Measurements from ENCODE around the gene COMMD4. TPM values are rescaled to one million over a fixed set of nuclear protein-coding genes. Genes with fewer than 3 reads are reported as not detected.

The COMMD4 gene
- polyA plus RNA-seq, 1 of the 3 experiments (the other 2 are of a cell fraction): 223 TPM

DNA sequence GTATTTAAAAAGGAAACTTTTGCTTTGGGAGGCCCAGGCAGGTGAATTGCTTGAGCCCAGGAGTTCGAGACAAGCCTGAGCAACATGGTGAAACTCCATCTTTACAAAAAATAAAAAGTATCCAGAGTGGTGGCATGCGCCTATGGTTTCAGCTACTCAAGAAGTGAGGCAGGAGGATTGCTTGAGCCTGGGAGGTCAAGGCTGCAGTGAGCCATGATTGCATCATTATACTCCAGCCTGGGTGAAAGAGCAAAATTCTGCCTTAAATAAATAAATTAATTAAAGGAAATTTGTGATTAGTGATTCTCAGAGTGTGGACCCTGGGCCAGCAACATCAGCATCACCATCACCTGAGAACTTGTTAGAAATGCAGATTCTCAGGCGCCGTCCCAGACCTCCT is 9.9 kb upstream of the COMMD4 start:
- WGBS (ENCODE audit: low lambda C conversion rate): 86% methylated on average over 4 of the region's 4 CpGs
- Histone ChIP-seq H2AFZ (ENCODE audit: low read depth) (no peak overlapping the region), H3K36me3 (replicated peaks in 1 of 2; ENCODE audit: control insufficient read depth in 1 of 2, insufficient read depth in 2 of 2, low read length in 1 of 2) (no peaks in the 10 kb centered on the region), H3F3A (replicated peaks; ENCODE audit: insufficient read depth) (no peaks in the 10 kb centered on the region), H3K4me2 (no peak overlapping the region), H3K79me2 (ENCODE audit: insufficient read depth) (no peaks in the 10 kb centered on the region), H3K27me3 (ENCODE audit: insufficient read depth) (no peaks in the 10 kb centered on the region; the same call in 1 of the 2 replicates), H4K20me1 (ENCODE audit: insufficient read depth) (no peaks in the 10 kb centered on the region), H3K9me3 (no peaks in the 10 kb centered on the region), H3K9me2 (no peaks in the 10 kb centered on the region), H3K4me1 (ENCODE audit: control insufficient read depth in 1 of 2, insufficient read depth in 2 of 2, low read depth in 1 of 2, low read length in 1 of 2) (no peaks in the 10 kb centered on the region), H3K4me3 (ENCODE audit: low read depth in 2 of 2, low read length in 1 of 2) (no peak overlapping the region), H3K9ac (no peak overlapping the region), H3K27ac (ENCODE audit: low read depth in 2 of 2, low read length in 1 of 2) (no peak overlapping the region)
- DNase-seq: no peak
- CTCF ChIA-PET: no interaction called here
- no peak for TF ChIP-seq EZH2phosphoT487 (IDR thresholded peaks at IDR 0.05; ENCODE audit: borderline replicate concordance, low read depth)
- TF ChIP-seq, protein P1, sequence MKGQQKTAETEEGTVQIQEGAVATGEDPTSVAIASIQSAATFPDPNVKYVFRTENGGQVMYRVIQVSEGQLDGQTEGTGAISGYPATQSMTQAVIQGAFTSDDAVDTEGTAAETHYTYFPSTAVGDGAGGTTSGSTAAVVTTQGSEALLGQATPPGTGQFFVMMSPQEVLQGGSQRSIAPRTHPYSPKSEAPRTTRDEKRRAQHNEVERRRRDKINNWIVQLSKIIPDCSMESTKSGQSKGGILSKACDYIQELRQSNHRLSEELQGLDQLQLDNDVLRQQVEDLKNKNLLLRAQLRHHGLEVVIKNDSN (IDR thresholded peaks at IDR 0.05; ENCODE audit: borderline replicate concordance, low read depth): no peak
- TF ChIP-seq, protein P2, sequence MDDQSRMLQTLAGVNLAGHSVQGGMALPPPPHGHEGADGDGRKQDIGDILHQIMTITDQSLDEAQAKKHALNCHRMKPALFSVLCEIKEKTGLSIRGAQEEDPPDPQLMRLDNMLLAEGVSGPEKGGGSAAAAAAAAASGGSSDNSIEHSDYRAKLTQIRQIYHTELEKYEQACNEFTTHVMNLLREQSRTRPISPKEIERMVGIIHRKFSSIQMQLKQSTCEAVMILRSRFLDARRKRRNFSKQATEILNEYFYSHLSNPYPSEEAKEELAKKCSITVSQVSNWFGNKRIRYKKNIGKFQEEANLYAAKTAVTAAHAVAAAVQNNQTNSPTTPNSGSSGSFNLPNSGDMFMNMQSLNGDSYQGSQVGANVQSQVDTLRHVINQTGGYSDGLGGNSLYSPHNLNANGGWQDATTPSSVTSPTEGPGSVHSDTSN (IDR thresholded peaks at IDR 0.05): no peak
- no peak for TF ChIP-seq NRF1 (IDR thresholded peaks at IDR 0.05; ENCODE audit: low read depth, low read length)
- TF ChIP-seq, protein P3, sequence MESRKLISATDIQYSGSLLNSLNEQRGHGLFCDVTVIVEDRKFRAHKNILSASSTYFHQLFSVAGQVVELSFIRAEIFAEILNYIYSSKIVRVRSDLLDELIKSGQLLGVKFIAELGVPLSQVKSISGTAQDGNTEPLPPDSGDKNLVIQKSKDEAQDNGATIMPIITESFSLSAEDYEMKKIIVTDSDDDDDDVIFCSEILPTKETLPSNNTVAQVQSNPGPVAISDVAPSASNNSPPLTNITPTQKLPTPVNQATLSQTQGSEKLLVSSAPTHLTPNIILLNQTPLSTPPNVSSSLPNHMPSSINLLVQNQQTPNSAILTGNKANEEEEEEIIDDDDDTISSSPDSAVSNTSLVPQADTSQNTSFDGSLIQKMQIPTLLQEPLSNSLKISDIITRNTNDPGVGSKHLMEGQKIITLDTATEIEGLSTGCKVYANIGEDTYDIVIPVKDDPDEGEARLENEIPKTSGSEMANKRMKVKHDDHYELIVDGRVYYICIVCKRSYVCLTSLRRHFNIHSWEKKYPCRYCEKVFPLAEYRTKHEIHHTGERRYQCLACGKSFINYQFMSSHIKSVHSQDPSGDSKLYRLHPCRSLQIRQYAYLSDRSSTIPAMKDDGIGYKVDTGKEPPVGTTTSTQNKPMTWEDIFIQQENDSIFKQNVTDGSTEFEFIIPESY (IDR thresholded peaks at IDR 0.05; ENCODE audit: borderline replicate concordance, low read depth): no peak
- TF ChIP-seq MXI1 (IDR thresholded peaks at IDR 0.05; ENCODE audit: low read depth, low read length): no peak
- POLR2A ChIA-PET: no interaction called here

DNA sequence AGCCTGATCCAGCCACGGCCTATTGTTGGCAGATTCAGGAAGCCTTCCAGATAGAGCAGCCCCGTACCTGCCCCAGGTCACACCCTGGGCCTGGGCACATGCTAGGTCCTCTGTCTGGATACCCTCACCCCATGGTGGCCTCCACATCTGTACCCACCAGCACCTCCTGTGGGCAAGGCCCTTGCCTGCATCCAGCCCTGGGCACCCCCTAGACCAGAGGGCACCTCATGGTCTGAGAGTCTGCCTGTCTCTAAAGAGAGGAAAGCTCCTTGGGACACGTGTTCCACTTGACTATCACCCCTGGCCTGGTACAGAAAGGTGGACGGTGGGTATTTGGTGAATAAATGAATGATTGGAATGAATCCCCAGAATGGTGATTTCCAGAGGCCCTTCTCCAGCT is 8.9 kb upstream of the COMMD4 start:
- Histone ChIP-seq H3K4me2 (no peak overlapping the region), H3K9me3 (no peaks in the 10 kb centered on the region), H3K9me2 (no peaks in the 10 kb centered on the region), H2AFZ (ENCODE audit: low read depth) (no peak overlapping the region), H4K20me1 (ENCODE audit: insufficient read depth) (no peaks in the 10 kb centered on the region), H3K79me2 (ENCODE audit: insufficient read depth) (no peaks in the 10 kb centered on the region), H3K36me3 (replicated peaks in 1 of 2; ENCODE audit: control insufficient read depth in 1 of 2, insufficient read depth in 2 of 2, low read length in 1 of 2) (no peaks in the 10 kb centered on the region), H3K27ac (ENCODE audit: low read depth in 2 of 2, low read length in 1 of 2) (no peak overlapping the region), H3K27me3 (ENCODE audit: insufficient read depth) (no peaks in the 10 kb centered on the region; the same call in 1 of the 2 replicates), H3F3A (replicated peaks; ENCODE audit: insufficient read depth) (no peaks in the 10 kb centered on the region), H3K4me3 (ENCODE audit: low read depth in 2 of 2, low read length in 1 of 2) (no peak overlapping the region), H3K9ac (no peak overlapping the region), H3K4me1 (ENCODE audit: control insufficient read depth in 1 of 2, insufficient read depth in 2 of 2, low read depth in 1 of 2, low read length in 1 of 2) (no peaks in the 10 kb centered on the region)
- POLR2A ChIA-PET: no interaction called here
- CTCF ChIA-PET: no interaction called here
- 50% methylated on average over 4 of the region's 4 CpGs for WGBS (ENCODE audit: low lambda C conversion rate)
- TF ChIP-seq POLR2AphosphoS5 (IDR thresholded peaks at IDR 0.05; ENCODE audit: low read depth, low read length) (no peak), TEAD4 (IDR thresholded peaks at IDR 0.05; ENCODE audit: borderline replicate concordance, insufficient read depth) (no peak), FOXM1 (IDR thresholded peaks at IDR 0.05; ENCODE audit: low read depth) (no peak), RXRA (IDR thresholded peaks at IDR 0.05; ENCODE audit: borderline replicate concordance, low read depth) (no peak)
- TF ChIP-seq, protein P4, sequence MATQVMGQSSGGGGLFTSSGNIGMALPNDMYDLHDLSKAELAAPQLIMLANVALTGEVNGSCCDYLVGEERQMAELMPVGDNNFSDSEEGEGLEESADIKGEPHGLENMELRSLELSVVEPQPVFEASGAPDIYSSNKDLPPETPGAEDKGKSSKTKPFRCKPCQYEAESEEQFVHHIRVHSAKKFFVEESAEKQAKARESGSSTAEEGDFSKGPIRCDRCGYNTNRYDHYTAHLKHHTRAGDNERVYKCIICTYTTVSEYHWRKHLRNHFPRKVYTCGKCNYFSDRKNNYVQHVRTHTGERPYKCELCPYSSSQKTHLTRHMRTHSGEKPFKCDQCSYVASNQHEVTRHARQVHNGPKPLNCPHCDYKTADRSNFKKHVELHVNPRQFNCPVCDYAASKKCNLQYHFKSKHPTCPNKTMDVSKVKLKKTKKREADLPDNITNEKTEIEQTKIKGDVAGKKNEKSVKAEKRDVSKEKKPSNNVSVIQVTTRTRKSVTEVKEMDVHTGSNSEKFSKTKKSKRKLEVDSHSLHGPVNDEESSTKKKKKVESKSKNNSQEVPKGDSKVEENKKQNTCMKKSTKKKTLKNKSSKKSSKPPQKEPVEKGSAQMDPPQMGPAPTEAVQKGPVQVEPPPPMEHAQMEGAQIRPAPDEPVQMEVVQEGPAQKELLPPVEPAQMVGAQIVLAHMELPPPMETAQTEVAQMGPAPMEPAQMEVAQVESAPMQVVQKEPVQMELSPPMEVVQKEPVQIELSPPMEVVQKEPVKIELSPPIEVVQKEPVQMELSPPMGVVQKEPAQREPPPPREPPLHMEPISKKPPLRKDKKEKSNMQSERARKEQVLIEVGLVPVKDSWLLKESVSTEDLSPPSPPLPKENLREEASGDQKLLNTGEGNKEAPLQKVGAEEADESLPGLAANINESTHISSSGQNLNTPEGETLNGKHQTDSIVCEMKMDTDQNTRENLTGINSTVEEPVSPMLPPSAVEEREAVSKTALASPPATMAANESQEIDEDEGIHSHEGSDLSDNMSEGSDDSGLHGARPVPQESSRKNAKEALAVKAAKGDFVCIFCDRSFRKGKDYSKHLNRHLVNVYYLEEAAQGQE (IDR thresholded peaks at IDR 0.05; ENCODE audit: low read depth, low read length): no peak
- TF ChIP-seq, protein P1 (IDR thresholded peaks at IDR 0.05; ENCODE audit: borderline replicate concordance, low read depth): no peak
- no peak for DNase-seq

All from SK-N-SH (cell line).